Measurements from ENCODE around the gene ING2. TPM values are rescaled to one million over a fixed set of nuclear protein-coding genes. Genes with fewer than 3 reads are reported as not detected.

ING2 gene
- polyA plus RNA-seq, 2 donors, result 9.0 to 14.8 TPM

GRCh38 chr4:183495184-183495583 is 9.7 kb upstream of the ING2 start:
- WGBS, 2 donors, result 87 to 88% methylated on average over 3 of the region's 3 CpGs
- H3K4me3 ChIP-seq (ENCODE audit: low read depth in 1 of 2, low read length in 2 of 2), result no peak overlapping the region
- no peaks in the 10 kb centered on the region for H3K36me3 ChIP-seq (ENCODE audit: control insufficient read depth in 2 of 2, insufficient read depth in 2 of 2, low read length in 1 of 2)

GRCh38 chr4:183499389-183499788 is 5.5 kb upstream of the ING2 start:
- WGBS, 2 donors, result 34 to 55% methylated on average over 2 of the region's 2 CpGs
- Histone ChIP-seq H3K27ac (ENCODE audit: low read depth in 2 of 2, low read length in 1 of 2) (no peak overlapping the region), H3K27me3 (ENCODE audit: control insufficient read depth in 1 of 2, insufficient read depth in 2 of 2, low read length in 2 of 2) (no peaks in the 10 kb centered on the region), H3K9me3 (ENCODE audit: control insufficient read depth in 2 of 2, insufficient read depth in 1 of 2, low read depth in 1 of 2, low read length in 1 of 2) (no peaks in the 10 kb centered on the region), H3K4me3 (ENCODE audit: low read depth in 1 of 2, low read length in 2 of 2) (no peak overlapping the region), H3K36me3 (ENCODE audit: control insufficient read depth in 2 of 2, insufficient read depth in 2 of 2, low read length in 1 of 2) (no peaks in the 10 kb centered on the region), H3K4me1 (ENCODE audit: control insufficient read depth in 2 of 2, insufficient read depth in 2 of 2, low read length in 1 of 2) (no peaks in the 10 kb centered on the region)

More at GRCh38 chr4:183495184-183495583, 9.7 kb upstream of the ING2 start:
- H3K4me1 ChIP-seq (ENCODE audit: control insufficient read depth in 2 of 2, insufficient read depth in 2 of 2, low read length in 1 of 2), result no peaks in the 10 kb centered on the region
- no peaks in the 10 kb centered on the region for H3K9me3 ChIP-seq (ENCODE audit: control insufficient read depth in 2 of 2, insufficient read depth in 1 of 2, low read depth in 1 of 2, low read length in 1 of 2)
- H3K27me3 ChIP-seq (ENCODE audit: control insufficient read depth in 1 of 2, insufficient read depth in 2 of 2, low read length in 2 of 2), result no peaks in the 10 kb centered on the region
- no peak overlapping the region for H3K27ac ChIP-seq (ENCODE audit: low read depth in 2 of 2, low read length in 1 of 2)

GRCh38 chr4:183499801-183500200 is 5.1 kb upstream of the ING2 start:
- H3K36me3 ChIP-seq (ENCODE audit: control insufficient read depth in 2 of 2, insufficient read depth in 2 of 2, low read length in 1 of 2), result no peaks in the 10 kb centered on the region
- no peak overlapping the region for H3K27ac ChIP-seq (ENCODE audit: low read depth in 2 of 2, low read length in 1 of 2)
- no peak overlapping the region for H3K4me3 ChIP-seq (ENCODE audit: low read depth in 1 of 2, low read length in 2 of 2)
- 81 to 82% methylated on average over 5 of the region's 5 CpGs for WGBS, 2 donors
- no peaks in the 10 kb centered on the region for H3K27me3 ChIP-seq (ENCODE audit: control insufficient read depth in 1 of 2, insufficient read depth in 2 of 2, low read length in 2 of 2)
- no peaks in the 10 kb centered on the region for H3K9me3 ChIP-seq (ENCODE audit: control insufficient read depth in 2 of 2, insufficient read depth in 1 of 2, low read depth in 1 of 2, low read length in 1 of 2)
- no peaks in the 10 kb centered on the region for H3K4me1 ChIP-seq (ENCODE audit: control insufficient read depth in 2 of 2, insufficient read depth in 2 of 2, low read length in 1 of 2)

GRCh38 chr4:183503497-183504063 is 1.3 kb upstream of the ING2 start:
- peak overlapping the region; percentile 91 to 99 for H3K27ac ChIP-seq (ENCODE audit: low read depth in 2 of 2, low read length in 1 of 2)
- no peaks in the 10 kb centered on the region for H3K9me3 ChIP-seq (ENCODE audit: control insufficient read depth in 2 of 2, insufficient read depth in 1 of 2, low read depth in 1 of 2, low read length in 1 of 2)
- 0 to 1% methylated on average over 15 of the region's 15 CpGs for WGBS, 2 donors
- H3K27me3 ChIP-seq (ENCODE audit: control insufficient read depth in 1 of 2, insufficient read depth in 2 of 2, low read length in 2 of 2), result no peaks in the 10 kb centered on the region
- H3K4me3 ChIP-seq (ENCODE audit: low read depth in 1 of 2, low read length in 2 of 2), result peak overlapping the region; percentile 64 to 83
- no peaks in the 10 kb centered on the region for H3K36me3 ChIP-seq (ENCODE audit: control insufficient read depth in 2 of 2, insufficient read depth in 2 of 2, low read length in 1 of 2)
- H3K4me1 ChIP-seq (ENCODE audit: control insufficient read depth in 2 of 2, insufficient read depth in 2 of 2, low read length in 1 of 2), result no peaks in the 10 kb centered on the region

- no peaks in the 10 kb centered on the region for H3K9me3 ChIP-seq (ENCODE audit: control insufficient read depth in 2 of 2, insufficient read depth in 1 of 2, low read depth in 1 of 2, low read length in 1 of 2)
- no peaks in the 10 kb centered on the region for H3K27me3 ChIP-seq (ENCODE audit: control insufficient read depth in 1 of 2, insufficient read depth in 2 of 2, low read length in 2 of 2)
- no peaks in the 10 kb centered on the region for H3K36me3 ChIP-seq (ENCODE audit: control insufficient read depth in 2 of 2, insufficient read depth in 2 of 2, low read length in 1 of 2)
- peak overlapping the region; percentile 93 to 99 for H3K27ac ChIP-seq (ENCODE audit: low read depth in 2 of 2, low read length in 1 of 2)
- H3K4me3 ChIP-seq (ENCODE audit: low read depth in 1 of 2, low read length in 2 of 2), result peak overlapping the region; percentile 69 to 83
- H3K4me1 ChIP-seq (ENCODE audit: control insufficient read depth in 2 of 2, insufficient read depth in 2 of 2, low read length in 1 of 2), result no peaks in the 10 kb centered on the region
- WGBS, 2 donors, result 0 to 1% methylated on average over 75 to 106 of the region's 106 CpGs
Observed at GRCh38 chr4:183504064-183504929, 561 bp upstream of the ING2 start.

GRCh38 chr4:183505611-183506388 is 942 bp downstream of the ING2 start:
- Histone ChIP-seq H3K36me3 (ENCODE audit: control insufficient read depth in 2 of 2, insufficient read depth in 2 of 2, low read length in 1 of 2) (peaks cover 0 to 4% of the 10 kb centered on the region in 2 donors), H3K27me3 (ENCODE audit: control insufficient read depth in 1 of 2, insufficient read depth in 2 of 2, low read length in 2 of 2) (no peaks in the 10 kb centered on the region), H3K4me3 (ENCODE audit: low read depth in 1 of 2, low read length in 2 of 2) (peak overlapping the region; percentile 69 to 83), H3K4me1 (ENCODE audit: control insufficient read depth in 2 of 2, insufficient read depth in 2 of 2, low read length in 1 of 2) (no peaks in the 10 kb centered on the region), H3K9me3 (ENCODE audit: control insufficient read depth in 2 of 2, insufficient read depth in 1 of 2, low read depth in 1 of 2, low read length in 1 of 2) (no peaks in the 10 kb centered on the region), H3K27ac (ENCODE audit: low read depth in 2 of 2, low read length in 1 of 2) (peak overlapping the region; percentile 93 to 99)
- 1% methylated on average over 59 to 80 of the region's 80 CpGs for WGBS, 2 donors

GRCh38 chr4:183506389-183506735 is 1.5 kb downstream of the ING2 start:
- Histone ChIP-seq H3K9me3 (ENCODE audit: control insufficient read depth in 2 of 2, insufficient read depth in 1 of 2, low read depth in 1 of 2, low read length in 1 of 2) (no peaks in the 10 kb centered on the region), H3K36me3 (ENCODE audit: control insufficient read depth in 2 of 2, insufficient read depth in 2 of 2, low read length in 1 of 2) (peaks cover 0 to 4% of the 10 kb centered on the region in 2 donors), H3K27me3 (ENCODE audit: control insufficient read depth in 1 of 2, insufficient read depth in 2 of 2, low read length in 2 of 2) (no peaks in the 10 kb centered on the region), H3K4me3 (ENCODE audit: low read depth in 1 of 2, low read length in 2 of 2) (peak overlapping the region; percentile 69 to 83), H3K4me1 (ENCODE audit: control insufficient read depth in 2 of 2, insufficient read depth in 2 of 2, low read length in 1 of 2) (no peaks in the 10 kb centered on the region), H3K27ac (ENCODE audit: low read depth in 2 of 2, low read length in 1 of 2) (peak overlapping the region; percentile 93 to 99)
- 0 to 1% methylated on average over 14 of the region's 14 CpGs for WGBS, 2 donors

GRCh38 chr4:183507925-183508696 is 3.3 kb downstream of the ING2 start:
- H3K4me3 ChIP-seq (ENCODE audit: low read depth in 1 of 2, low read length in 2 of 2), result no peak overlapping the region
- H3K4me1 ChIP-seq (ENCODE audit: control insufficient read depth in 2 of 2, insufficient read depth in 2 of 2, low read length in 1 of 2), result no peaks in the 10 kb centered on the region
- 57 to 77% methylated on average over 6 of the region's 6 CpGs for WGBS, 2 donors
- H3K36me3 ChIP-seq (ENCODE audit: control insufficient read depth in 2 of 2, insufficient read depth in 2 of 2, low read length in 1 of 2), result peaks cover 0 to 7% of the 10 kb centered on the region in 2 donors
- H3K9me3 ChIP-seq (ENCODE audit: control insufficient read depth in 2 of 2, insufficient read depth in 1 of 2, low read depth in 1 of 2, low read length in 1 of 2), result no peaks in the 10 kb centered on the region
- no peaks in the 10 kb centered on the region for H3K27me3 ChIP-seq (ENCODE audit: control insufficient read depth in 1 of 2, insufficient read depth in 2 of 2, low read length in 2 of 2)
- no peak overlapping the region for H3K27ac ChIP-seq (ENCODE audit: low read depth in 2 of 2, low read length in 1 of 2)

GRCh38 chr4:183508697-183509335 is 4.0 kb downstream of the ING2 start:
- H3K27ac ChIP-seq (ENCODE audit: low read depth in 2 of 2, low read length in 1 of 2), result no peak overlapping the region
- no peak overlapping the region for H3K4me3 ChIP-seq (ENCODE audit: low read depth in 1 of 2, low read length in 2 of 2)
- no peaks in the 10 kb centered on the region for H3K9me3 ChIP-seq (ENCODE audit: control insufficient read depth in 2 of 2, insufficient read depth in 1 of 2, low read depth in 1 of 2, low read length in 1 of 2)
- peaks cover 0 to 7% of the 10 kb centered on the region in 2 donors for H3K36me3 ChIP-seq (ENCODE audit: control insufficient read depth in 2 of 2, insufficient read depth in 2 of 2, low read length in 1 of 2)
- H3K4me1 ChIP-seq (ENCODE audit: control insufficient read depth in 2 of 2, insufficient read depth in 2 of 2, low read length in 1 of 2), result no peaks in the 10 kb centered on the region
- H3K27me3 ChIP-seq (ENCODE audit: control insufficient read depth in 1 of 2, insufficient read depth in 2 of 2, low read length in 2 of 2), result no peaks in the 10 kb centered on the region
- 70 to 87% methylated on average over 6 of the region's 6 CpGs for WGBS, 2 donors

Data from esophagus (tissue), 2 donors.